CD4-positive, alpha-beta T cell treated with Interleukin-12 subunit alpha and Interleukin-12 subunit beta, for 1 hour (primary cell): Measurements from ENCODE around the gene SERTM1.
A peak's percentile ranks its signal among the peaks of the same experiment; 100 is the strongest.

Experiments
- DNase-seq: peaks from one replicate; pipeline ENCODE4 v3.0.0-alpha.2; 2020

The SERTM1 gene

DNA sequence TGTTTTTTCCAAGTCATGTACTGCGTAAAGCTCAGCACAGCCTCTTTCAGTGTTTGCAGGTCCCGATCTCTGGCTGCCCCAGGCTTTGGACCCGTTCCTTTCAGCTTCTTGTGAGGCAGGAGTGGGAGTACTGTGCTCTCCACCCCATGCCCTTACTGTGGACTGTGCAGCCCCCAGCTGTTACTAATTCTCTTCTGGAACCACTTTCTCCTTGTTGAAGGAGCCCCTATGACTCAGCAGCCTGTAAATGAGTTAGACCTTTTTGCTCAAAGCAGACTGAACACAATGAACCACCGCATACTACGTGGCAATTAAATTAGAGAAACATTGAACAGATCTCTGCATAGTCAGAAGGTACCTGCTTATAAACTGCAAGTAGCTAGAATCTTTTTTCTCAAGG is 39.0 kb downstream of the SERTM1 start:
- DNase-seq: no peak

- no peak for DNase-seq
Measured at GRCh38 chr13:36713887-36714286, 40.1 kb downstream of the SERTM1 start.

DNA sequence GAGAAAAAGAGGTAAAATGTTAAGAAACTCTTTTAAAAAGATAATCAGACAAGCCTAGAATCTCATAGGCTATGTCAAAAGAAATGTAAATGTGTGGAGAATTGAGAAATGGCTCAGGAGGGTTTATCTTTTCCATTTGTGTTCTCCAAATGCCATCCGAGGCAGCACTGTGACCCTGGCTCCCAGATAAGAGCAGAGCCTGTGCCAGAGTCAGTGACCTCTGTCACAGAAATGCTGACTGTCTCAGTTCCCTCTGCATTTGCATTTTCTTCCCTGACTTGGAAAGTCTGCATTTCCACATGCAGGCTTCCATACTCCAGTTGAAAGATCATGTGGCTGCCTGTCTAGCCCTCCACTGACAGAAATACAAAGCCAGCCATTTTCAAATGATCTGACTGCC is 42.0 kb downstream of the SERTM1 start:
- no peak for DNase-seq

DNA sequence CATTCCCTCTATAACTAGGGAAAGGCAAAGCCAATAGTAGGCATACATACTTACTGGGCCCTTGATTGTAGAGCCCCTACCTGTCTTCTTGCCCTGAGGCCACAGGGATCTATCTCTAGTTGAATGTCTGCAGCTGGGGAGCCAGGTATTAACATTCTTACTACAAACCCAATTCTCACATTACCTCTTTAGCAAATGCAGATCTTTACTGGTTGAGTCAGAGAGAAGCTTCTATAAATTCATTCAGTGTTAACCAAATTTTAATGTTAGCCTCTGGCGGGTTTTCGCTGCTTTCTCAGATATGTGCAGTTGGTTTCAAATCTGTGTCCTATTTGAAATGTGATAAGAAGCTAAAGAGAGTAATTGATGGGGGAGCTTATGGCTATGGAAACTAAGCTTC is 43.2 kb downstream of the SERTM1 start:
- no peak for DNase-seq

GRCh38 chr13:36717966-36718545 is 44.2 kb downstream of the SERTM1 start:
- no peak for DNase-seq

- DNase-seq: no peak
Measured at GRCh38 chr13:36718686-36719085, 44.9 kb downstream of the SERTM1 start.

GRCh38 chr13:36724141-36724540 is 50.3 kb downstream of the SERTM1 start:
- DNase-seq: no peak

DNA sequence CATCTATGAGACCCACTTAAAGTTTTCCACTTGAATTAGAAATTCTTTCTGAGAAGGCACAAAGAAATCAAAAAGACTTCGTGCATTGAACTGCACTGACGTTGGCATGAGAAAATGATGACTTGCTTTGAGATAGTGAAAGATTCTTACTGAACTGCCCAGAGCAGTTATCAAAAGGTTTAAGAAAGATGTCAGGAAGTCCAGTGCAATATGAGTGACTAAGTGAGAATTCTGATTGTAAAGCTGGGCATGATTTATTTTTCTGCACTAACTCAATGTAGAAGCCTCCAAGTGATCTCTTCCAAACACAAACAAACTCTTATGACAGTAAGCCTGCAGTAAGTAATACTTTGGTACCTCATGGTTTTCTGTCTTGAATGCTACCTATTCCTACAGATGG is 52.1 kb downstream of the SERTM1 start:
- DNase-seq: no peak

GRCh38 chr13:36728006-36728405 is 54.2 kb downstream of the SERTM1 start:
- DNase-seq: no peak

DNA sequence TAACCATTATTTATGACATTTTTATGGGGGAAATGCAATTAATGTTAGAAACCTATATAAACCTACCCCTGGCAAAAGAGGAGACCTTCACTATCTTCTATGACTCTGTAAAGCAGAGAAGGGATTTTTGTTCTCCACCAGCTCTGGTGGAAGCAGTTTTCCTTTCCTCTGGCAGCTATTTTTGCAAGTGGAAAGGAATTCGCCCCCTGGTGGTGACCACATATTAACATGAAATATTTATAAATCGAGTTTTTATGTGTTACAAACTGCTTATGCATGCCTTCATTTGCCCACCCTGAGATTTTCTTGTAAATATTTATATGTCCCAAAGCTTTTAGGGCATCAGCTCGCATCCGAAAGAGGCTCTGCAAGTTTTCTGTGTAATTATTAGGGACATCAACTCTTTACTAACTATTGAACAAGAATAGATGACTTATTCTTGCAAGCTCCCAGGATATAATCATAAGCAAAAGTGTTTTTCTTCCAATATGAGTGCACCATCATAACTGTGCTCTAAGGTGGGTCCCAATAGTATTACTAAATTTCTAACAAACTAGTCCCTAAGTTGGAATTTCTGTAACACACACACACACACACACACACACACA is 62.4 kb downstream of the SERTM1 start:
- DNase-seq: peak; percentile 8

DNA sequence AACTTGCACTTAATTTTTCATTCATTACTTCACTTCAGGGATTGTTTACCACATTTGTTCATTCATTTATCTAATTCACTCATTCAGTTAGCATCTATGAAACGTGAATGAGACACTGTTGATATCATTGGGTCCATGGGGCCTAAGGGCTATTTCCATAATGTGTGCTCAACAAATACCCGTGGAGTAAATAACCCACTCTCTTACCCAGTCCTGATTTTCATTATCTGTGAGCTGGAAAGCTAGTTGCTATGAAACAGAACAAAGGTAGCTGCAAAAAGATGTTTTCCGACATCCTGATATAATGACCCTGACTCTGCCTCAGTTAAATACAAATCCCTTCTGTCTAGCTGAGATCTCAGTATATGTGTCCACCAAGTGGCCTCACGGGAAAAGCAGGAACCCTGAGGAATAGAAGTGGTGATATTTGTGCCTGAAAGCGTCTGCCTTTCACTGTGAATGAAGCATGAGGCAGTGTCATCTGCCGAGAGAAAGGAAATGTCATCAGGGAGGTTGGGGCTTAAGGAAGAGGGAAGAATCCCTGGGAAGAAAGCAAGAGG is 63.8 kb downstream of the SERTM1 start:
- DNase-seq: no peak

GRCh38 chr13:36745436-36745835 is 71.6 kb downstream of the SERTM1 start:
- no peak for DNase-seq

- no peak for DNase-seq
Measured at GRCh38 chr13:36746051-36746450, 72.2 kb downstream of the SERTM1 start.
